ENCODE data around the gene TMEM125.

Gene TMEM125

DNA sequence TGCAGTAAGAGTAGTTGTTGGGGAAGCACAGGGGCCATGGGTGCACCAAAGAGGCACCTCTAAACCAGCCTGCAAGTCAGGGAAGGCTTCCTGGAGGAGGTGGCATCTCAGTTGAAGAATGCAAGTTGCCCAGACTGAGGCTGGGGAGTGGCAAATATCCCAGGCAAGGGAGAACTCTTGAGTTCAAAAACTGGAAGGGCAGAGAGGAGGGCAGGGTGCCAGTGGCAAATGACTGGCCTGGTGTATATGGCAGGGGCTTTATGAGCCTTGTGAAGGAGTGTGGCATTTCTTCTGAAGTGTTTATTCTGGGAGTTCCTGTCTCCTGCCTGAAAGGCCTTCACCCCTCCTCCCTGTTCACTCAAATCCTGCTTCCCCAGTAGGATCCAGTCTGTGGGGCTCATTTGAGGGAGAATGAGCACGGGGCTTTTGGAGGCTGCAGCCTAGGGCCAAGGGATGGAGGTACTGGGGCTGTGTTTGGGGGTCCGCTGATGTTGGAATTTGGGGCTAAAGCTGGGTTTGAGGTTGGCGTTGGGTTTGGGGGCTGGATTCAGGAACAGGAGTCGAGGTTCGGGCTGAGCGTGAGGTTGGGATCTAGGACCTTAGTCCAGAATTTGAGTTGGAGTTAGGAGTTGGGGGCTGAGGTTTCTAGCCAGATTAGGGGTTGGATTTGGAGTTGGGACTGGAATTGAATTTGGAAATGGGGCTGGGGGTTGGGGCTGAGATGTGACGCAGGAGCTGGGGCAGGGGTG, at the start of gene TMEM125:
TSS of gene TMEM125 (plus strand) at position 357 of the 749 bp plus-strand sequence. CDS start 2,740 bp downstream, outside the sequence.
- no peak for DNase-seq (ENCODE audit: low read depth, low spot score)

DNA sequence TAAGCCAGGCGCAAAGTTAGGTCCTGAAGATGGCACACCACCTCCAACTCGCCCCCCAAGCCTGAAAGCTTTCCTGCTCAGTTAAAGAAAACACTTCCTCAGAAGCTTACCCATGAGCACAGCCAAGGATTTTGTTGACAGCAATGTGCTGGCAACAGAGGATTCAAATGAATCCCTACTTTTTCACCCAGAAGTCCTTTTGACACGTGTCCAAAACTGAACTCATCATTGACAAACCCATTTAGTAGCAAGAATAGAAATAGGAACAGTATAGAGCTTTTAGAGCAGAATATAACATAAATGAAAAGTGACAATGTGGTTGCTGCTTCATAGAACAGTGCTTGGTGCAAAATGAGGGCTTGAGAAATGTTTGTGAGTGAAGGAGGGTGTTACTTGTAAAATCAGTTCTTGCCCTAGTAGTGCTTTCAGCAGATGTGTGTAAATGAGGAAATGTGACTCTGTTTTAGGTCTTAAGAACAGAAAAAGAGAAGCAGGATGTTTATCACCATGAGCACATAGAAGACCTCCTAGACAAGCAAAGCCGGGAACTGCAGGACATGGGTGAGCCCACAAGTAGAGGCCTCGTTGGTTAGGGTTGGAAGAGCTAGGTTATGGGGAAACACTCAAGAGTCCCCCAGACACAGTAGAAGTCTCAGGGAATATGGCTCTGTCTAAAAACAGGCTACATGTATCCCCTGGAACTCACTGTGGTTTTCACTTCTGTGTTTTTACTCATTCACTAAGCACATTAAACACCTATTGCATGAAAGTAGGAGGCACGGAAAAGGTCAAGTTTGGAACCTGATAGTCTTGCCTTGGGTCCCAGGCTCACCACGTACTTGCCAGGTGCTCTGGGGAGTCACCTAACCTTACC, 48.6 kb upstream of the TMEM125 start:
- DNase-seq (ENCODE audit: low read depth, low spot score) = no peak

DNA sequence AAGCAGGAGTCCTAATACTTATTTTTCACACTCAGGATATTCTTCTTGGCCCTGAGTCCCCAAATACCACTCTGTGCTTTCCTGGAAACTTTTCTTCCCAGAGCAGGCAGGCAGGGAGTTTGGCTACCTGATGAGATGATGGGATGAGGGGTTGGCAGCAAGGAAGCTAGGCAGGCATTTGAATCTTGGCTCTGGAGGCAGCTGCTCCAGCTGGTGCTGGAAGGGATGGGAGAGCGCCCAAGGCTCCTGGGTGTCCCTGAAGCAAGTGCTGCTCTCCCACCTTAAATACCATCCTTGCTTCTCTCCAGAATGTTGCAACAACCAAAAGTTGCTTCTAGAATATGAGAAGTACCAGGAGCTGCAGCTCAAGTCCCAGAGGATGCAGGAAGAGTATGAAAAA, 48.0 kb upstream of the TMEM125 start:
- no peak for DNase-seq (ENCODE audit: low read depth, low spot score)

DNA sequence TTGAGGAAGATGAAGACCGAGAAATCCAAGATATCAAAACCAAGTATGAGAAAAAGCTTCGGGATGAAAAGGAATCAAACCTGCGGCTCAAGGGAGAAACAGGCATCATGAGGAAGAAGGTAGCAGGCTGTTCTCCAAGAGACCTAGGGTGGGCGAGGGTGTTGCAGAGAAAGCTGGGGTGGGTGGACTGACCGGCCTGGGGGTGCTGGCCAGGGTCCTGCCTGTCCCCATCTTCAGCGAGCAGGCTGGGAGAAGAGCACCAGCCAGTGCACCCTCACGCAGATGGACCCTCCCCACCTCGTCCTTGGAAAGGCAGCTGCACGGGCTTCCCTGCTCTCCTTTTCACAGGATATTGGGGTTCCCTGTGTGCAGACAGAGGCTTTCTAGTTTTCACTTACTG, 46.9 kb upstream of the TMEM125 start:
- no peak for DNase-seq (ENCODE audit: low read depth, low spot score)

DNA sequence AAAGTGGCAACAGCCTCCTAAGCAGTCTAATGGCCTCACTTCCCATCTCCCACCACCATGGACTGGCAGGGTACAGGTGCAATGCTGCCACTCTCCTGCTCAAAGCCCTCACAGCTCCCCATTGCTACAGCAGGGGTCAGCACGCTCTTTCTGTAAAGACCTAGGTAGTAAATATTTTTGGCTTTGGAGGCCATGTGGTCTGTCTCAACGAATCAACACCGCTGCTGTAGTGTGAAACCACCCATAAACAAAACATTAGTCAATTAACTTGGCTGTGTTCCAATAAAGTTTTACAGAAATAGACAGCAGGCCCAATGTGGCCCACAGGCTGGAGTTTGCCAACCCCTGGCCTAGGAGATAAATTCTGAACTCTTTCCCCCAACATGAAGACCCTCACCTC, 44.6 kb upstream of the TMEM125 start:
- no peak for DNase-seq (ENCODE audit: low read depth, low spot score)

DNA sequence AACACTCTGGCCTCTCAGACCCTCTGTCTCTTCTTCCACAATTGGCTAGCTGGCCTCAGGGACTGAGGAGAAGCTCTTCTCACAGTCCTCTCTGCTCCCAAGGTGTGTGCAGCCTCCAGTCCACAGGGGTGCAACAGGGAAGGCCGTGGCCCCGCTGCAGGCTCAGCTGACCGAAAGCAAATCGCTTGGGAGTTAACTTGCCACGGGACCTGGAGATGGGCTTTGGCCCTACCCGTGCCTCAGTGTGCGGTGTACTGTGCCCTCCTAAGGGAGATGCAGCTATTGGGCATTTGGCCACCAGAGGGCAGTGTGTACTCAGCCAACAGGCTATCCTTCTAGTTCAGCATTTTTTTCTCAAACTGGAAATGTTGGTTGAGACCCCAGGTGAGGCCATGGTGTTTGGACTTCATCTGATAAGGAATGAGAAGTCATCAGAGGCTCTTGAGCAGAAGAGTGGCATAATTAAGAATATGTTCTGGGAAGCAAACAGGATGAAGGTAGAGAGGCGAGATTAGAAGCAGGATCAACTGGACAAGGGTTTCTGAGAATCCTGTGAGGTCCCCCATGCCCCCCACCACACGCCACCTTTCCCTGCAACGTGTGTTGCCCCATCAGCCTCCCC, 42.5 kb upstream of the TMEM125 start:
- peak; percentile 92 for DNase-seq (ENCODE audit: low read depth, low spot score)

DNA sequence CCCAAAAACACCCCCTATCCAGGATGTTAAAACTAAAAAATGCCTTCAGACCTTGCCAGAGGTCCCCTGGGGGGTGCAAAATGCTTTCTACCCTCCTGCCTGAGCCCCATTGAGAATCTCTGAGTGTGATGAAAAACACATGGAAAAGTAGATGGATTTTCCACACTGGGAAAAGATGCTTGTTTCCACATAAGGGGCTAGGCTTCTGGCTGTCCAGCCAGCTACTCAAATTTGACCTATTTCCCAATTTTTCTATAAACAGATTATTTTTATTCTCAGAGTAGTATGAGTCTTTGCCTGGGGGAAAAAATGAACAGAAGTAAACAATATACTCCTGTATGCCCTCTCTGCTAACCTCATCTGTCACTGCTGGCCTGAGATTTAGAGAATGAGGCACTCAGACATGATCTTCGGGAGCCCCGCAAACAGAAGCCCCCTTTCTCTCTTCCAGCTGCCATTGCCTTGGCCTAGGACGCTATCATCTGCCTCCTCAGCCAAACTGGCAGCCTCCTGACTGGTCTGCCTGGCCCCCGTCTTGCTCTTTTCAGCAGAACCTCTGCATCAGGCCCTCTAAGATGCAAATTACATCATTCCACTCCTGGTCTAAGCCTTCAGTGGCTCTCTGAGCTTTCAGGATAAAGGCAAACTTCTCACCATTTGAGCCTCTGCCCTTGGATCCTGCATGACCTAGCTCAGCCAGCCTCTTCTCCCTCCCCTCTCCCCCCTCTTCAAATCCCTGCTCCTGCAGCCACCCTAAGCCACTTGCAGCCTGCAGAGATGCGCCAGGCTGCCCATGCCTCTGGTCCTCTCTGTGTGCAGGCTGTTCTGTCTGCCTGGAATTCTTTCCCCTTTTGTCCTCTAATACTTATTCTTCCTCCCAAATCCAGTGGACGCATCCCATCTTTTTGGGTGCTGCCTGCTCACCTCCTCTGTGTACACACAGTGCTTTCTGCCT, 39.7 kb upstream of the TMEM125 start:
- DNase-seq (ENCODE audit: low read depth, low spot score) = no peak

DNA sequence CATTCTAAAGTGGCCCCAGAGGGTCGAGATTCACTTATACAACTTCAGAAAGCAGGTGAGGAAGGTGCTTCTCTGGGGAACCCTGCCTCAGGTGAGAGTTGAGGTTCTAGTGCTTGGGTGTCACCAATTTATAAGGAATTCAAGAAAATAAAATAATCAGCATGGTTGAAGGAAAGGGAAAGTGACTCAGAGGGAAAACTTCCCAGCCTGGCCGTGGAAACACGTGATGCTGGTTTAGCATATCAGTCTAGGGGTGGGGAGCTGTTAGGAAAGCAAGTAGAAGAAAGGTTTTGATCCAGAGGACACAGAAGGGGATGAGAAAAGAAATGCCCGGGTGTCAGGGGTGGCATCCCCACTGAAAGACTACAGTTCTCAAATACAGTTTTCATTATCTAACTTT, 37.7 kb upstream of the TMEM125 start:
- peak; percentile 14 for DNase-seq (ENCODE audit: low read depth, low spot score)

DNA sequence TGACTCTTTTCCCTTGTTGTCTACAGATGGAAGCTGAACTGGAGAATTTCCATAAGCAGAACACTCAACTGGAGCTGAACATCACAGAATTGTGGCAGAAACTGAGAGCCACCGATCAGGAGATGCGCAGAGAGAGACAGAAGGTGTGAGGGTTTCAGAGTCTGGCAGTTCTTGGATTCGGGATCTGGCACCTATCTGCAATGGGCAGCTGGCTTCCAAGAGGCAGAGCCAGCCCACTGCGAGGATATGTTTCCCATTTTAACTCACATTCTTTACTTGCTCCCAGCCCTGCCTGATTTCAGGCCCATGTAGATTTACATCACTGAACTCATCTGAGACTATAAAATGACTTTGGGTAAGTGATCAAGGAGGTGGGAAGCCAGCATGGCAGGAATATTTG, 37.3 kb upstream of the TMEM125 start:
- DNase-seq (ENCODE audit: low read depth, low spot score) = no peak

DNA sequence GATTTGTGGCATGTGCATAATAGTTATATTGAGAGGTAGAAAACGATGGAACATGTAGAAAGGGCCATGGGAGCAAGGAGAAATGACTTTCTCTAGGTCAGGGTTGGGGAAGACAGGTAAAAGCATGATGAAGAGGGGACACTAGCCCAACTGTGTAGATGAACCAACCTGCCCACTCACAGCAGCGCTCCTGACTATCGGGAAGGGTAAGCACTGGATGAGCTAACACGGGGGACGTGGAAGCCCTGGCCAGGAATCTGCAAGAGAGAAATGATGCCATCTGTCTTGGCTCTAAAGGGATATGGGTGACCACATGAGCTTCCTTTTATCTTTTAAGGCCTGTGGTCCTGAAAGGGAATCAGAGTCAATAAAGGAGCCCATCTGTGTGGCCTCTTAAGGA, 36.2 kb upstream of the TMEM125 start:
- no peak for DNase-seq (ENCODE audit: low read depth, low spot score)

DNA sequence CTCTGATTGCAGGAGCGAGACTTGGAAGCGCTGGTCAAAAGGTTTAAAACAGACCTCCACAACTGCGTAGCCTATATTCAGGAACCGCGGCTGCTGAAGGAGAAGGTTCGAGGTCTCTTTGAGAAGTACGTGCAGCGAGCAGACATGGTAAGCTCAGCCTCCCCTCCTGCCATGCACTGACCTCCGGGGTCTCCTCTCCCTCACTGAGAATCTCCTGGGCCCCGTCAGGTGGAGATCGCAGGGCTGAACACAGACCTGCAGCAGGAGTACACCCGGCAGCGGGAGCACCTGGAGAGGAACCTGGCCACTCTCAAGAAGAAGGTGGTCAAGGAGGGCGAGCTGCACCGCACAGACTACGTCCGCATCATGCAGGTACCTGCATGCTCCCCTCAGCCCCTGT, 35.5 kb upstream of the TMEM125 start:
- DNase-seq (ENCODE audit: low read depth, low spot score) = no peak

DNA sequence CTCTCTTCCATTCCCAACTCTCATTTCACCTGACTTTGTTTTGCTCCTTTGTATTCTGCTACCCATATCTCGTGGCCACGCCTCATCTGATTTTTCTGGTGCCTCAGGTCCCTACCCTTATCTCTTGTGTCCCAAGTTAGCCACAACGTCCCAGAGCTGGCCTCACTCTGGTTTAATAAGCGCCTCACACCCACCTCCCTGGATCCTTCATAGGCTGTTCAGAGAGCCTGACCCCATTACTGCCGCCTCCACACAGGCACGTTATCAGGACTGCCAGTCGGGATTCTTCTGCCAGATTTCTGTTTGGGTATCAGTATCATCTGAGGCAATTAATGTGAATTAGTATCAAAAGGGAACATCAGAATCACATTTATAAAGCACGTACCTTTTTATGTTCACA, 34.7 kb upstream of the TMEM125 start:
- no peak for DNase-seq (ENCODE audit: low read depth, low spot score)

DNA sequence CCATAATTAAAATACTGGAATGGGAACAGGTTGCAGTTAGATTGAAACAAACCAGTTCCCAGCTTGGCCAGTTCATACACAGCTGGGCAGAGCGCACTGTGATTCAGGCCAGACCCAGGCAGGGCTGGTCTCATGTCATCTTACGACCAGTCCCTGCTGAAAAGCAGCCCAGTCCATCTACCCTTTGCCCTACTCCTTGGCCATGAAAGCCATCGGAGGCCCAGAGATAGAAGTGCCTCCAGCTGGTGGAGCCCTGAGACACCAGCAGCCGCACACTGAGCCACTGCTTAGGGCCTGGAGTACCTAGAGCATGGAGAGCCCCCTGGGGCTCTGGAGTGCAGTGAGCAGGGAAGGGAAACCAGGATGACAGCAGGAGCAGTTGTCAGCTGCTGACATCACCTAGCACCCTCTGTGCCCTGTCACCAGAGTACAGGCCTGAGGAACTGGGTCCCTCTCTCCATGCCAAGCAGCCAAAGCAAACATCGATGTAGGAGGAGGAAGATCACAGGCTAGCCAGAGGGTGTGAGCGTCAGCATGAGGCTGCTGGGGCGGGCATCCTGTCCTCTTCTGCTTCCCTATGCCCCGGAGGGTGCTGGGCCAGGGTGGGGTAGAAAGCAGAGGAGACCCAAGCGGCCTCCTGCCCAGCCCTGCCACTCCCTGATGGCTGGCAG, 34.2 kb upstream of the TMEM125 start:
- no peak for DNase-seq (ENCODE audit: low read depth, low spot score)

DNA sequence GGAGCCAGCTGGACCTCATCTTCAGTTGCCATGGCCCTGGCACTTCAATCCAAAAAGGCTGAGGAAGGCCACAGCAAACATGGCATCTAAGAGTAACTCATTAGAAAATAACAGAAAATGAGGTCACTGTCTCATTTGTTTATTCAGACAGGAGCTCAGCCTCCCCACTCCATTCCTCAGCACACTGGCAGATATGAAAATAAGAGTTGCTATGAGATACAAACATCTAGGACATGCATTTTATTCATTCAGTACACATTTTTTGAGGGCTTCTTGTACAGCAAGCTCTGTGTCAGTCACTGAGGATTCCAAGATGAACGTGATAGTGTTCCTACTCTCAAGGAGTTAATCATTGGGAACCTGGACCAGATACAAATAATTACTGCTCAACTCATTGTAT, 32.7 kb upstream of the TMEM125 start:
- no peak for DNase-seq (ENCODE audit: low read depth, low spot score)

DNA sequence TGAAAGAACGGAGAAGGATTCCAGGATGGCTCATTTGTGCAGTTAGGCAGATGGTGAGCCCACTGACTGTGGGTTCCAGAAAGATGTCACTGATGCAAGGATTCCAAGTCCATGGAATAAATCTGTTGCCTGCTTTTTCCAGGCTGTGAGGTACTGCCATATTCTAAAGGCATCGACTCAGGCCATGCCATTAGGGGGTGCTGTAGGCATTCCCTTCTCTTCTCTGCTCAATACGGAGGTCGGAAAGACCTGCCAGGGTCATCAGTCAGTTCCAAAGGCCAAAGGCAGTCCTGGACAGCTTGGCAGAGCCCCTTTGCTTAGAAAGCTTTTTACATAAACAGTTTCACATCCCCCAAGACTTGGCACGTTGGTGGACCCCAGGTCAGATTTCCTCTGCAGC, 31.7 kb upstream of the TMEM125 start:
- peak; percentile 75 for DNase-seq (ENCODE audit: low read depth, low spot score)

DNA sequence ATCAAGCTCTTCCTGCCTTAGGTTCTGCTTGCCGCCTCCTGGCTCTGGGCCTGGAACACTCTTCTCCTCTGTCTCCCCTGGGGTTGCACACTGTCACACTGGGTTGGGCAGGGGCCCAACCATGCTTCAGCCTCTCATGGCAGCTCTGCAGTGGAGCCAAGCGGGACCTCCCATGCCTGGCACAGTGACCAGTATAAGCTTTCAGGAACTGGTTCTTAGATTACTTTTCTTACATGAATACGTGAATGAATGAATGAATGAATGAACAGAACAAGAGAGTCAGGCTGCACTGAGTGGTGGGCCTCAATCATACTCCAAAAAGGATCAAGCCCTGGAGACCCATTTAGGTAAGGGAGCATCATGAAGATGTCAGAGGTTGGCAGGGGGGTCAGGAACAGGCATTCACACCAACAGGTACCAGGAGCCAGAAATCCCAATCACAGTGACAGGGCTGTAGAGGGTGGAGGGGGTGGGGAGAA, 30.8 kb upstream of the TMEM125 start:
- DNase-seq (ENCODE audit: low read depth, low spot score) = no peak

DNA sequence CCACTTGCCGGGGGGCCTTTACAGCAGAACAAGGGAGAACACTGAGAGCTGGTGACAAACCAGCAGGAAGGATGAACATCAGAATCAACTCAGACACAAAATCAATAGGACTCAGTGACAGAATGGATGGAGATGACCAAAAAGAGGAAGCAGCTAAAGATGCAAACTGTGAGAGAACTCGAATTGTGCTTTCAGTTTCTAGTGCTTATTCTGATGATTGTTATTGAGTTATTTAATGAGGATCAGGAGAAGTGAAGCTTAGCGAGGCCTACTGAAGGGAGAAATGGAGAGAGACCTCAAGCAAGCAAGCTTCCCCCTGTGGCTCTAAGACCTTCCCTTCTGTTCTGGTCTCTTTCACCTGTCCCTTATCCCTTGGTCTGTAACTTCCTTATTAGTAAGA, 30.3 kb upstream of the TMEM125 start:
- no peak for DNase-seq (ENCODE audit: low read depth, low spot score)

DNA sequence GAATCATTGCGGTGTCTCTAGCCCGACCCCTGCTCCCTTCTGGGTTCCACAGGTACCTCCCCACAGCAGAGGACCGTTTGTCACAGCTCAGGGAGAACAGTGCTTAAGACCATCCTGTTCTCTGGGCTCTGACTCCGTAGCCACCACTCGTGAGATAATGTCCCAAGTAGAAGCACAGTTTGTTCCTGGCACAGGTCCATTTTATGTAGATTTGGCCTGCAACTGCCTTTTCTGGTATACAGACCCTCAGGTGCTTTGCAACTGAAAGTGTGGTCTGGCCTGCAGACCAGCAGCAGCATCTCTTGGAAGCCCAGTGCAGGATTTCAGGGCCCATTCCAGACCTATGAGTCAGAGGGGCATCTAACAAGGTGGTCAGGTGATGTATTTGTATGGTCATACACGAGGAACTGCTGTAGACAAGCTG, 28.4 kb upstream of the TMEM125 start:
- DNase-seq (ENCODE audit: low read depth, low spot score) = peak; percentile 69

DNA sequence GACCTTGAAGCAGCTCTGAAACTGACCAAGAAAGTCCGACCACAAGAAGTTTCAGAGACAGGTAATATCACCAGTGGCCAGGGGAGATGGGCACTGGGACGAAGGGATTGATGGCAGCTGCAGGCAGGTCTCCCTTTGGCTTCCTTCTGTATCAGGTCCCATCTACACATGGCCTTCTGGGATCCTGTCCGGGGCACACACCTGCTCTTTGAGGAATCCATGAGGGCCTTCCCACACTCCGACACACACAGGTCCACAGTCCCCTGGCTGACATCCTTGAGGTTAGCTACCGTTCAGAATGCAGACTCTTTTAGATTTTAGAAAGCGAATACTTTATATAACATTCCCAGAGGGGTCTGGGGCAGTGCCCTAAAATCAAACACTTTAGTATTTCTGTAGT, 26.5 kb upstream of the TMEM125 start:
- DNase-seq (ENCODE audit: low read depth, low spot score) = no peak

DNA sequence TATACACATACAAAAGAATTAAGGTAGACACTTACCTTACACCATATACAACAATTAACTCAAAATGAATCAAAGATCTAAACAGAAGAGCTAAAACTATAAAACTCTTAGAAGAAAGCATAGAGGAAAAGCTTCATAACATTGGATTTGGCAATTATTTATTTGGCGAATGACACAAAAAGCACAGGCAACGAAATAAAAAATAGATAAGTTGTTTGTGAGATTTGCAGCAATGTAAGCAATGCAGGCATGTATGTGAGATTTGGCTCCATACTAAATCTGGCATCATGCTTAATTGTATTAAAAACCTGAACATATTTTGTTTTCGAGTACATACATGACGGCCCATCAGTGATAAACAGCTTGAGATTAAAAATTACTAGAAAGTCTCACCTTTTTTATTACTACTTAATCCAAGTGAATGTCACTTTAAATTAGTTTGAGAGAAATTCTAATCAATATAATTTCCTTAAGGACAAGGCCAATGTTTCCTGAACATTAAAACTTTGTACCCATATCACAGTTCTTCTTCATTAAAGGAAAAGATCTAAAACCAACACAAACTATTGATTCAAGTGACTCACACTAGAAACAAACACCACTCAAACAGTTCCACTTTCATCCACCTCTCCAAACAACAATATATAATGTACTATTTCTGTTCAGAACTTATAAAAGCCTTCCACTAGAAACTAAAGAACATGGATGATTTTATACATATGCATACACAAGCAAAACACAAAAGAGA, 23.1 kb upstream of the TMEM125 start:
- no peak for DNase-seq (ENCODE audit: low read depth, low spot score)

All from ELF-1 (cell line).